ENCODE measurements around the gene TBCK.

The TBCK gene

DNA sequence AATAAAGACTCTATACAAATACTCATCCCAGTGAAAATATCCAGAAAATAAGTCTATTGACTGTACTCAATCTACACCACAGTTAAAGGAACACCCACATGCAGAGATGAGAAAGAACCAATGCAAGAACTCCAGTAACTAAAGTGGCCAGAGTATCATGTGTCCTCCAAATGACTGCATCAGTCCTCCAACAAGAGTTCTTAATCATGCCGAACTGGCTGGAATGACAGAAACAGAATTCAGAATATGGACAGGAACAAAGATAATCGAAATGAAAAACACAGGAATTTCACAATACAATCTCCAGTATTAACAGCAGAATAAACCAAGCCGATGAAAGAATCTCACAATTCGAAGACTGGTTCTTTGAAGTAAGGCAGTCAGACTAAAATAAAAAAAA is 210.3 kb downstream of the TBCK start:
- no peak for DNase-seq

DNA sequence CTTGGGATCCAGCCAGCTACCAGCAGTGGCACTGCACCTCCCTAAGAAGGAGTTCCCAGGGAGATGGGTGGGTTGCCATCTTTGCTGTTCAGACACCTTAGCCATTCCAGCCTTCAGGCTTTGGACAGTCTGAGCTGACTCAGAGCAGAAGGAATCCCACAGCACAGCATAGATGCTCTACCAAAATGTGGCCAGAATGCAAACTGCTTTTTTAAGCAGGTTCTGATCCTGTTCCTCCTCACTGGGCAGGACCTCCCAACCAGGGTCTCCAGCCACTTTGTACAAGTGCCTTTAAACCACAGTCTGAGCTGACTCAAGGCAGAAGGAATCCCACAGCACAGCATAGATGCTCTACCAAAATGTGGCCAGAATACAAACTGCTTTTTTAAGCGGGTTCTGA is 211.7 kb downstream of the TBCK start:
- DNase-seq, result no peak

DNA sequence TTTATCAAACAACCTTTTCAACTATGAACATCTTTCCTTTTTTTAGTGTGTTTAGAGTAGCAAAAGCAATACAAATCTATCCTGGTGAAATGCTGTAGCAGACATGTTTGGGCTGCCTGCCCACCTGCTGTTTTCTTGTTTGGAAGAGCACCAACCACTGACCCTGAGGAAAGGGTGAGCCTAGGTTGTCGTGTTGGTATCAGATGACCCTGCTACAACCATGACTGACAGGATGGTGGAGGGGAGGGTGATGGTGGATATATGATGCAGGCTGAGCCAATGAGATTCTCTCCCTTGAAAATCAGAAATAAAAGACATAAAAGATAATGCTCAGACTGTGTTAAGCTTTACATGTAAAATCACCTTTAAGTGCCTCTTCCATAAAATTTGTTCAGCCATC is 219.6 kb downstream of the TBCK start:
- no peak for DNase-seq

DNA sequence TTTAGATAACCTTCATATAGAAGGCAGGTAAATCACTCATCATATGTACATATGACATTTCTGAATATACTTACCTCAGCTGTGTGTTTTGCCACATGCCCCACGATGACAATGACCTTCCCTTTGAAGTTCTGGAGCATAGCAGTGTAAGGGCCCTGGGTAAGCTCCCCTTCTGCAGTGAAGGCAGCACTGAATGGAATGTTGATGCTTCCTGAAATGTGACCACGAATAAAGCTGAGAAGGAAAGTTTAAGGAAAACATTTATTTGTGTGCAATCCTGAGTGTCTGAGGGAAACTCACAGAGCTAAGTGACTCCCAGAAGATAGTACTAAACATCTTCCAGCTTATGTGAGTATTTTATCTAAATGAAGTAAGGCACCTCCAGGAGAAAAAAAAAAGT is 220.6 kb downstream of the TBCK start:
- no peak for DNase-seq

DNA sequence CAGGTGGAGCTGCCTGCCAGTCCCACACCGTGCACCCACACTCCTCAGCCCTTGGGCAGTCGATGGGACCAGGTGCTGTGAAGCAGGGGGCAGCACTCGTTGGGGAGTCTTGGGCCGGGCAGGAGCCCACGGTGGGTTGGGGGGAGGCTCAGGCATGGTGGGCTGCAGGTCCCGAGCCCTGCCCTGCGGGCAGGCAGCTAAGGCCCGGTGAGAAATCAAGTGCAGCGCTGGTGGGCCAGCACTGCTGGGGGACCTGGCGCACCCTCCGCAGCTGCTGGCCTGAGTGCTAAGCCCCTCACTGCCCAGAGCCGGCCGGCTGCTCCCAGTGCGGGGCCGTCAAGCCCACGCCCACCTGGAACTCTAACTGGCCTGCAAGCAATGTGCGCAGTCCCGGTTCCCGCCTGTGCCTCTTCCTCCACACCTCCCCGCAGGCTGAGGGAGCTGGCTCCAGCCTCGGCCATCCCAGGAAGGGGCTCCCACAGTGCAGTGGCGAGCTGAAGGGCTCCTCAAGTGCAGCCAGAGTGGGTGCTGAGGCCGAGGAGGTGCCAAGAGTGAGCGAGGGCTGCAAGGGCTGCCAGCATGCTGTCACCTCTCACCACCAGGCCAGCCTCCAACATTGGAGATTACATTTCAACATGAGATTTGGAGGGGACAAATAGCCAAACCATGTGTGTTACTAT is 223.5 kb downstream of the TBCK start:
- DNase-seq, result no peak

DNA sequence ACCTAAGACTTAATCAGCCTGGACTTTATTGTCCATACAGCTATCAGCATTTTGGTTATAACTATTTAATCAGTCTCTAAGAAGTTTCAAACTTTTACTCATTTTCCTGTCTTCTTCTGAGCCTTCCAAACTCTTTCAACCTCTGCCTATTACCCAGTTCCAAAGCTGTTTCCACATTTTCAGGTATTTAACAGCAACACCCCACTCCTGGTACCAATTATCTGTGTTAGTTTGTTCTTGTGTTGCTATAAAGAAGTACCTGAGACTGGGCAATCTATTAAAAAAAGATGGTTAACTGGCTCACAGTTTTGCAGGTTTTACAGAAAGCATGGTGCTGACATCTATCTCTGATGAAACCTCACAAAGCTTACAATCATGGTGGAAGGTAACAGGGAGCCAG is 225.2 kb downstream of the TBCK start:
- DNase-seq, result no peak

DNA sequence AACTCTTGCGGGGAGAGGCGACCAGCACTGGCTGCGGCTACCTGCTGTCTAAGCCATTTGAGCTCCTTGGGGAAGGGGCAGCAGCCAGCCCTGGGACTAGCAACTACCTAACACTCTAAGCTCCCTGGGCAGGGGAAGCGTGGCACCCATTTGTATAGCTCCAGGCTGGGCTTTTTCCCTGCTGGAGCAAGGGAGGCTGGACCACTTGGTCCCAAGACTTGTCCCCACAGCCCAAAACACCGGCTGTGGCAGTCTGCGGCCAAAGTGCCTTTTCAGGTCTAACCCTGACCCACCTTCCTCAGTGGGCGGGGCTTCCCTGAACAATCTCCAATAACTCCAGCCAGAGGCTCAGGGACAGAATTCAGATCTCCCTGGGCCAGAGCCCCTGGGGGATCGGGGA is 232.9 kb downstream of the TBCK start:
- DNase-seq, result no peak

DNA sequence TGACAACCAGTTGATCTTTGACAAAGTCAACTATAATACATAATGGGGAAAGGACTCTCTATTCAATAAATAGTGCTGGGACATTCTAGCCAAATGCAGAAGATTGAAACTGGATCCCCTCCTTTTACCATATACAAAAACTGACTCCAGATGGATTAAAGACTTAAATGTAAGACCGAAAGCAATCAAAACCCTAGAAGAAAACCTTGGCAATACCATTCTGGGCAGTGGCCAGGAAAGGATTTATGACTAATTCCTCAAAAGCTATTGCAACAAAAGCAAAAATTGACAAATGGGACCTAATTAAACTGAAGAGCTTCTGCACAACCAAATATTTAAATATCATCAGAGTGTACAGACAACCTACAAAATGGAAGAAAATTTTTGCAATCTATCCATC is 235.6 kb downstream of the TBCK start:
- no peak for DNase-seq

GRCh38 chr4:106079616-106080015 is 236.4 kb downstream of the TBCK start:
- DNase-seq, result no peak

DNA sequence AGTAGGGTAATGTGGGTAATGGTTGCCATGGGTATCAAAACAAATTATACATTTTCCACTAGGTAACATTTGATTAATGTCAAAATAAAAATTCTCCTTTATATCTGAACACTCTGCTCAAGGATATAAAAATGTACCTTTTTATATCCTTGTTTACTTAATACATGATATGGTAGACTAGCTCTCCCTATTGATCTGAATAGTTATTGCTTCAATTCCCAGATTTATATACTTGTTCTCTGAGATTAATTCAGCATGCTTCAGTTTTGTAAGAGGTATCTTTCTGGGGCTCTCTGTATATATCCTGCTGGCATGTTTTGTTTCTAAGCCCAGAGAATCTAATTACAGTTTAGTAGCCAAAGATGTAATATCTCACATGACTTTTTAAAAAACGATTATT is 251.0 kb downstream of the TBCK start:
- no peak for DNase-seq

DNA sequence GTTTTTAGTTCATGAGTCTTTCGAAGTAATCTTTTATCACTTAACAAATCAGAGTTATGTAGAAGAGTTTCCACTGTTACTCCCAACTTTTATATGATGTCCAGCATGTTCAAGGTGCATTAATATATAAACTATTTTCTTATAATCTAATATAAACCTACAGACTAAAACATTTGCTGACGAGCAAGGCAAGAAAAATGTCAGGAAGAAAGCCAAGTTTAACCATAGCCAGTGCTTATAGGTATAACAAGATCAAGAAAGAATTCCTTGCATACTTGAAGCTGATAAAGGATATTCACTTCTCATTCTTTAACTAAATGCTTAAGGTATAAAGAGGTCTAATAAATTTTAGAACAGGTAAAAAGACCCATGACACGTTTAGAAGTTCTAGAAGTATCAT is 253.0 kb downstream of the TBCK start:
- DNase-seq, result no peak

GRCh38 chr4:106062452-106062875 is 253.5 kb downstream of the TBCK start:
- DNase-seq, result no peak

- no peak for DNase-seq
Measured at GRCh38 chr4:106058921-106059320, 257.1 kb downstream of the TBCK start.

- DNase-seq, result no peak
Measured at GRCh38 chr4:106056914-106057313, 259.1 kb downstream of the TBCK start.

DNA sequence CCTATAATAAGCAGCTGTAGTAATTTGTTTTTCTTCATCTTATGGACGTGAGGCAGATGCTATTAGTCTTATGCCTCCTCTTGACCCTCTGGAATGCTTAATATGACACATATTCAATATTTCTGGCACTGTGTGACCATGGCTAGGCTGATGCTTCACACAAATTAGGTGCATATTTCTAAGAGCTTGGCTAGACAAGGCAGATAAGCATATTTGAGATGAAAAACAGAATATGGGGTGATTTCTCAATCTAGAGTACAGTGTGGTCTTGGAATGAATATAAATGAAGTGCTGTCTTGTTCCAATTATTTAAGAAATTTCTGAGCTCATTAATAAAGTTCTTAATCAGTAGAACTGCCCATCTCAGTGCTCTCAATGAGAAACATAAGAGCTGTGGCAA is 264.5 kb downstream of the TBCK start:
- DNase-seq, result no peak

- DNase-seq, result no peak
Measured at GRCh38 chr4:106049490-106049889, 266.5 kb downstream of the TBCK start.

- DNase-seq, result no peak
Measured at GRCh38 chr4:106048250-106048971, 267.6 kb downstream of the TBCK start.

GRCh38 chr4:106046083-106046482 is 269.9 kb downstream of the TBCK start:
- no peak for DNase-seq

DNA sequence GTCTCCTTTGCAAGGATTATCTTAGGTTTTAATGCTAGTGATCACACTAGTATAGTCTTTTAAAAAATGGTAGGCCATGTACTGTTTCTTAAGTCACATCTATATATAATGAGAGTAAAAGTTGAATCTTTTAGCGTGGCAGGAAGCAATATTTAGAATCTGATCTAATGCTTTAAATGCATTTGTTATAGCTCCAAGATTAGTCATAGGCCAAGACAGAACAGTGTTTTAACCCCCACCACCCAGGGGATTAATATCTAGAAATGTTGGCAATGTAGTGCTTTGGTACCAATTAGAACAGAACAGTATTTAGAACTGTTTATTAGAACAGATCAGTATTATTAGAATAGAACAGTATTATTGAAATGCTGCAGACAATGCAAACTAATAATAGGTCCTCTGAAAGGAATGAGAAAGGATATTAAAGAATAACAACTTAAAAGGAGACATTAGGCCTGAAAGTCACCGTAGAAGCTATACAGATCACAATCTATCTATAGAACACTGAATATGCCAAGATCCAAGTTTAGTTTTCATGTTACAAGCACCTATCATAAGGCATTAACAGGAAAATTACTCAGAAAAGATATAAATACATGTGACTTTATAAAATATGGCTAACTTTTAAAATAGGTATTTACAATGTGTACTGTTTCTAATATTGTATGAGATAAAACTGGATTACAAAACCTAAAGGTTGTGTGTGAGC is 274.6 kb downstream of the TBCK start:
- no peak for DNase-seq

- no peak for DNase-seq
Measured at GRCh38 chr4:106039796-106040195, 276.2 kb downstream of the TBCK start.

DNA sequence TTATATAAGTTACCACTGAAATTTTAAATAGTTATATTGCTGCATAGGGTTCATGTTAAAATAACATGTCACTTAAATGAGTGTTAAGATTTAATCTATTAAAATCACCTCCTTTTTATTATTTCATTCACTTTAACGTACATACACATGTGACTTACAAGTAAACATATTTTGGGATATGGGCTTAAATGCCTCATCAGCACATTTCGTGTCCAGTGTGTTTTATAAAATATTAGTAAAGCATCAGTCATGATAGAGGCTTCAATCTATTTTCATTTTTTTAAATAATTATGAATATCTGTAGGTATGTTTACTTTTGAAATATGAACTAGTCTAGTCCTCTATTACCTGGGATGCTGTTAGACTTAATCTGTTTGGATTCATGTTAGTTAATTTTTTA is 277.1 kb downstream of the TBCK start:
- no peak for DNase-seq

DNA sequence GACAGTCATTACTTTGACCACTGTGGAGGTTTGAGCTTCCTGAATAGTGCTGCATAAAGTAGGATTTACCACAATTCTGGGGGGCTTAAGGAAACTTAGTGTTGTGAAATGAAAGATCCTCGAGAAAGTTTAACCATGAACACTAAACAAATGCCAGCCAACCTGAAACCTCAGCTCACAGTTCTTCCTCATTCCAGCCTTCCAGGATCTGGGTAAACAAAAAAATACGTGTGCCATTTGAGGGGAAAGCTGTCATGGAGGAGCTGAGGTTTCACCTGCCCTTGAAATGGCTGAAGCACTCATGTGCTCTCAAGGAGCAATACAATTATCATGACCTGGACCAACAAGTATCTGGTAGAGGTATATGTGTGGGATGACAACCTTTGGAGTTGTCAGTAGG is 278.0 kb downstream of the TBCK start:
- DNase-seq, result no peak

DNA sequence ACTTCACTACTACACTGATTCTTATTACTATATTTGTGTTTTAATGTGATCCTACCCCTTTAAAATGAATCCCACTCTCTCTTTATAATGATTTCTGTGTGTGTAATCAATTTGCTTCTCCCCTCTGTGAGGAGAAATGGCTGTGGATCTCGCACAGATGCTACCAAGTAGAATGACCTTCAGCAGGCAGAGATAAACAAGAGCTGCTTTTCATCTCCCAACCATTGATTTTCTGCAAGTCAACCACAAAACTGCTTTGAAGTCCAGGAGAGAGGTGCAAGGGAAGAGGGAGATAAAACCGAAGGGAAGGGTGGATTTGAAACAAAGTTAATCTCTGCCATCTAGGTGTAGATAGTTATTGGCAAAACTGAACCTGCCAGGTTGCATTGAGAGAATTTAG is 279.2 kb downstream of the TBCK start:
- no peak for DNase-seq

- DNase-seq, result no peak
Measured at GRCh38 chr4:106036334-106036733, 279.7 kb downstream of the TBCK start.

Measured in stimulated activated CD4-positive, alpha-beta T cell treated with anti-CD3 and anti-CD28 coated beads, Interleukin-2, amount 100 ng/mL, for 24 hours (primary cell).